Dendritic cell treated with granulocyte-macrophage colony-stimulating factor and Interleukin-4, amounts not matched to agents 40 ng/mL and 50 ng/mL, for 4 days (primary cell): ENCODE data around the gene CXorf65.

Experiments
- H3K27ac Mint-ChIP-seq: one replicate; pipeline ENCODE4 v1.8.0; 2022; ENCODE audit warnings: mild to moderate bottlenecking, mixed read lengths
- H3K27me3 Mint-ChIP-seq: one replicate; pipeline ENCODE4 v1.8.0; 2022; ENCODE audit warnings: mild to moderate bottlenecking, mixed read lengths
- H3K36me3 Mint-ChIP-seq: one replicate; pipeline ENCODE4 v1.8.0; 2022; ENCODE audit warnings: low read depth, mixed read lengths
- H3K4me1 Mint-ChIP-seq: one replicate; pipeline ENCODE4 v1.8.0; 2022; ENCODE audit warnings: low read depth, mixed read lengths
- H3K4me3 Mint-ChIP-seq: one replicate; pipeline ENCODE4 v1.8.0; 2022; ENCODE audit warnings: mild to moderate bottlenecking, moderate library complexity, mixed read lengths
- H3K9me3 Mint-ChIP-seq: one replicate; pipeline ENCODE4 v1.8.0; 2022; ENCODE audit warnings: mixed read lengths
- intact Hi-C: fragments of 100-400 bp; cut with micrococcal nuclease; formaldehyde crosslinking; loops from one replicate; pipeline ENCODE4 v1.15.0; 2022

Gene CXorf65

DNA sequence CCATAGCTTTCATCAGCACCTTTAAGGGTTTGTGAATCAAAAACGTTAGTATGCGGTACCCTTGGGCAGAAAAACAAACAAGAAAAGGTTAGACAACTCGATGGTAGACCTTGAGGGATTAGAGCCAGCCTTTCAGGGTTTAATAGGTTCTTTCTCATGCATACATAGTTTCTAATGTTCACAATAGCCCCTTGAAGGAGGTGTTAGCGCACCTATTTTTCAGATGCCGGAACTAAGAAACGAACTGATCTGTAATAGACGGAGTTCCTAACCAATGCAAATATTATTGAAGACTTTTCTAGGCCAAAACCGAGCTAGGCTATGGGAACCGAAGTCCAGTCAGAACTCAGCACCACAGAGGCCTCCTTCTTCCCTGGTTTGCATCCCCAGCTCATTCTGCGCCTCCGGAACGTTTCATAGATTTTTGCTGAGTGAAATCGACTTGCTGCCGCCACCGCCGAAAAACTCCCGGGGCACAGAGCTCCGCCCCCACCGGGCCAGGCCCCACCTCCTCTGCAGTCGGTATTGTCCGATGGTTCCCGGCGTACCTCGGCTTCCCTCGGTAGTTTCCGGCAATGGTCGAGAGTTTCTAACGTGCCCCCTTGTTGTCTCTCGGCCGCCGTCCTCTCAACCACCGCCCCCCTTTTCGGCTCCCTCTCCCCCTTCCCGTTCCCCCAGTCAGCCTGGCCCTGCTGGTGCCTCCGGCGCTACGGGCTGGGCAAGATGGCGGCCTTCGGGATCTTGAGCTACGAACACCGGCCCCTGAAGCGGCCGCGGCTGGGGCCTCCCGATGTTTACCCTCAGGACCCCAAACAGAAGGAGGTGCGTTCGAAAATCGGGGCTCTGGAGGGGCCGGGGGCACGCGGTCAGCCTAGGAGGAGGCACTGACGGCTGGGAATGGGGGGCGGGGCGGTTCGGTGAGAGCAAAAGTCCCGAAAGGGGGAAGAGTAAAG, 11.8 kb upstream of the CXorf65 start, which contains the start of gene MED12:
Gene MED12, plus strand, starts transcription at position 565 of the 953 bp plus-strand sequence. Its CDS starts 159 bp downstream, at position 724.
- intact Hi-C loops: no loop called here
- Mint-ChIP-seq H3K27ac (peak within 1 kb of the TSS; percentile 95), H3K27me3 (no peaks in the 10 kb centered on the region), H3K36me3 (peaks cover 45% of the 10 kb centered on the region), H3K4me1 (peaks cover 7% of the 10 kb centered on the region), H3K4me3 (peak within 1 kb of the TSS; percentile 86), H3K9me3 (no peaks in the 10 kb centered on the region)

DNA sequence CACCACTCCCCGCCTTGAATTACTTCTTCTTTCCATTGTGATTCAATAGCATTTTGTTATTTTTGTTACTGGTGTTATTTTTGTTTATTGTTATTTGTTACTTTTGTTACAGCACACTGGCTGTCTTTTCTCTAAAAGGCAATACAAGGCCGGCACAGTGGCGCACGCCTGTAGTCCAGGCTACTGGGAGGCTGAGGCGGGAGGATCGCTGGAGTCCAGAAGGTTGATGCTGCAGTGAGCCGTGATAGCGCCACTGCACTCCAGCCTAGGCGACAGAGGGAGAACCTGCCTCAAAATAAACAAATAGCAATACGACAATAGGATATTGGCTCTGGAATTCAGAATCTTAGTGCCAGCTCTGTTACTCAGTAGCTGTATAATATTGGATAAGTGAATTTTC, 10.8 kb upstream of the CXorf65 start:
- Mint-ChIP-seq H3K27me3 (no peaks in the 10 kb centered on the region), H3K36me3 (peaks cover 36% of the 10 kb centered on the region), H3K27ac (no peak overlapping the region), H3K9me3 (no peaks in the 10 kb centered on the region), H3K4me3 (no peak overlapping the region), H3K4me1 (peaks cover 6% of the 10 kb centered on the region)
- intact Hi-C loops: no loop called here

DNA sequence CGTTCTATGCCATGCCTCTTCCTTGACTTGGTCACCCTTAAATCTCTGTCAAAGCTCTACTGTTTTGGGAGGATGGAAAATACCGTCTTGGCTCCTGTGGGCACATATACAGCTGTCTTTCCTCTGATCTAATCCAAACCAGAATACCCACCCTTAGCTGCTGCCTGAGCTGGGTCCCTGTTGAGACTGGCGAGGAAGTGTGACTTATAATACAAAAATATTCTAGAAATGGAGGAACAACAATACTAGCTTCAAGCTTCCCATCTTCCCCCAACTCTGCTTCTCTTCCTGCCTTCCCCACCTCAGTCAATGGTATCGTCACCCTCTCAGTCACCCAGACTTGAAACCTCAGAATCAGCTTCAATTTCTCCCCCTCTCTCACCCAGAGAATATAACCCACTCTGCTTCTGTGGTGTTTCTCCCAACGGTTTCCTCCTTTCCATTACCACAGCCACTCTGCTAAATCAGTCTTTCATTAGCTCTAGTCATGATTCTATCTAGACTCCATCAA, 5.4 kb upstream of the CXorf65 start:
- peak overlapping the region; percentile 77 for H3K4me3 Mint-ChIP-seq
- peaks cover 60% of the 10 kb centered on the region for H3K4me1 Mint-ChIP-seq
- H3K27ac Mint-ChIP-seq: peak overlapping the region; percentile 88
- H3K36me3 Mint-ChIP-seq: peaks cover 30% of the 10 kb centered on the region
- H3K27me3 Mint-ChIP-seq: no peaks in the 10 kb centered on the region
- no peaks in the 10 kb centered on the region for H3K9me3 Mint-ChIP-seq
- intact Hi-C loops: no loop called here

DNA sequence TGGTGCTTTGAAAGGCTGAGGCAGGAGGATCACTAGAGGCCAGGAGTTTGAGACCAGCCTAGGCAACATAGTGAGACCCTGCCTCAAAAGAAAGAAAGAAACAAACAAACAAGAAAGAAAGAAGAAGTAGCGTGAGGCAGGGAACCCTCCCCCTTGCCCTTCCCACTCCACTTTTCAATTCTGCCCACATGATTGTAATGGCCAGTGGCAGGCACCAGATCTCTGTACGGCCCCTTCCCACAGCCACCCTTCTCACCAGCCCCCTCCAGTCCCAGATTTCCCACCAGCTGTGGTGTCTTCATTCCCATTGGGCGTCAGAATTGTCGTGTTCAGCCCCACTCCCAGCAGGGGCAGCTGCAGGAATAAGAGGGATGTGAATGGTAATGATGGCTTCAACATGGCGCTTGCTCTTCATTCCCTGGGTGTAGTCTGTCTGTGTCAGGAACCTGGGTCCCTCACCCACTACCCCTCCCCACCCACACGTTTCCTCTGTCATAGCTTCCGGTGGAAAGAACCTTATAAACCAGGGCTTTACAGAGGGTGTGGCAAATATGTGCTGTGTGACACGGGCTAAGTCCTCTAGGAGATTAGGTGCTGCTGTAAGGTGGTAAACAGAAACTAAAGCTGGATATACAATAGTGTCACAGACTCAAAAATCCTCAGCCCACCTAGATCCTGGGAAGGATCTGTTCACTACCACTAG, 4.8 kb upstream of the CXorf65 start, which contains the start of gene IL2RG:
Gene IL2RG, minus strand, starts transcription at position 437 of the 703 bp plus-strand sequence. Its CDS starts 38 bp downstream, at position 399.
- no peaks in the 10 kb centered on the region for H3K27me3 Mint-ChIP-seq
- H3K4me1 Mint-ChIP-seq: peaks cover 66% of the 10 kb centered on the region
- H3K27ac Mint-ChIP-seq: peak within 1 kb of the TSS; percentile 88
- H3K36me3 Mint-ChIP-seq: peaks cover 35% of the 10 kb centered on the region
- H3K4me3 Mint-ChIP-seq: peak within 1 kb of the TSS; percentile 77
- no peaks in the 10 kb centered on the region for H3K9me3 Mint-ChIP-seq
- intact Hi-C loops: no loop called here

DNA sequence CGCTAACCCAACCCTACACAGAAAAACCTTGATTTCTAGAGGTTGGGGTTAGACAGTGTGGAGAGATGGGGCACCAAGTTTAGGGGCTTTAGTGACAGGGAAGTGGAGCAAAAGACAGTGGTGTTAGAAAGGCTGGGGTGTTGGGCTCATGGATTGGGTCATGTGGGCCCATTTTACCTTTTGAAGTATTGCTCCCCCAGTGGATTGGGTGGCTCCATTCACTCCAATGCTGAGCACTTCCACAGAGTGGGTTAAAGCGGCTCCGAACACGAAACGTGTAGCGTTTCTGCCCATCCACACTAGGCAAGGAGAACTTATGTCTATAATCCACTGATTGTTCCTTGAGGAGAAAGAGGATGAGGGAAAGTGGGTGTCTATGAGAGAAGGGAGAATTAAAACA, 2.5 kb upstream of the CXorf65 start:
- no peaks in the 10 kb centered on the region for H3K27me3 Mint-ChIP-seq
- peaks cover 81% of the 10 kb centered on the region for H3K4me1 Mint-ChIP-seq
- no peaks in the 10 kb centered on the region for H3K9me3 Mint-ChIP-seq
- peaks cover 36% of the 10 kb centered on the region for H3K36me3 Mint-ChIP-seq
- no peak overlapping the region for H3K27ac Mint-ChIP-seq
- peak overlapping the region; percentile 42 for H3K4me3 Mint-ChIP-seq
- intact Hi-C loops: no loop called here

DNA sequence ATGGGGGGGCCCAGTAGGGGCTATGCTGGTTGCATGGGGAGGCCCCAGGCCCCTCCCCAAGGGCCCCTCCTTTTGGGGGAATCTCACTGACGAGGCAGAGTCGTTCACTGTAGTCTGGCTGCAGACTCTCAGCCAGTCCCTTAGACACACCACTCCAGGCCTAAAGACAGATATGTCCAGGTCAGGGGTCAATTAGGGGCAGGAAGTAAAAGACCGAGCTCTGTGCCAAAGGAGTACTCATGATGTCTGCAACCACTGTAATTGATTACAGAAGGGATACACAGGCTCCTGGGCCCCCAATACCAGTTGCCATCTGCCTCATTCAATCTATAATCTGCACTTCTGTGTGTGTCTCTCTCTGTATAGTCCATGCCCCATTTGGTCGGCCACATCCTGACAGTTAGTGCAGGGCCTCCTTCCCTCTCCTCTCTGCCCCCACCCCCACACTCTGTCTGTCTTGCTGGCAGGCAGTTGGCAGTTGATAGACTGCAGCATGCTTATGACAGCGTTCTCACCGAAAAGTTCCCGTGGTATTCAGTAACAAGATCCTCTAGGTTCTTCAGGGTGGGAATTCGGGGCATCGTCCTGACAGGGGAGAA, 1.3 kb upstream of the CXorf65 start:
- Mint-ChIP-seq H3K4me3 (no peak overlapping the region), H3K27me3 (no peaks in the 10 kb centered on the region), H3K27ac (peak overlapping the region; percentile 37), H3K9me3 (no peaks in the 10 kb centered on the region), H3K4me1 (peaks cover 89% of the 10 kb centered on the region), H3K36me3 (peaks cover 36% of the 10 kb centered on the region)
- intact Hi-C loops: no loop called here

DNA sequence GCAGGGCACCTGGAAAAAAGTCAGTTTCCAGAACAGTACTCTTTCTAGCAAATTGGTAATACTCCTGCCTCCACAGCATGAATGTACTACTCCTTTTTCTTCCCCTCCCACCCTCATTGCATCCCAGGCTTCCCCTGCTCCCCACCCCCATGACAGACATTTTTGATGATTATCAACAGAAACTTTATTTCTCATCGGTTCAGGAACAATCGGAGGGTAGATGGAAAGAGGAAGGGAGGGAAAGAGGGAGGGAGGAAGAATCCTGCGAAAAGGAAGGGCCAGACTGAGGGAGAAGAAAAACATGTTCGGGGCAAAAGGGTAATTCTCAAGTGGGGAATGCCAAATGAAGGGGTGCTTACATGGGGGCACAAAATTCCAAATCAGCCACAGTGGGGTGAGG, 705 bp upstream of the CXorf65 start:
- H3K36me3 Mint-ChIP-seq: peaks cover 36% of the 10 kb centered on the region
- H3K9me3 Mint-ChIP-seq: no peaks in the 10 kb centered on the region
- no peak overlapping the region for H3K4me3 Mint-ChIP-seq
- intact Hi-C loops: no loop called here
- peaks cover 89% of the 10 kb centered on the region for H3K4me1 Mint-ChIP-seq
- no peaks in the 10 kb centered on the region for H3K27me3 Mint-ChIP-seq
- H3K27ac Mint-ChIP-seq: no peak overlapping the region

DNA sequence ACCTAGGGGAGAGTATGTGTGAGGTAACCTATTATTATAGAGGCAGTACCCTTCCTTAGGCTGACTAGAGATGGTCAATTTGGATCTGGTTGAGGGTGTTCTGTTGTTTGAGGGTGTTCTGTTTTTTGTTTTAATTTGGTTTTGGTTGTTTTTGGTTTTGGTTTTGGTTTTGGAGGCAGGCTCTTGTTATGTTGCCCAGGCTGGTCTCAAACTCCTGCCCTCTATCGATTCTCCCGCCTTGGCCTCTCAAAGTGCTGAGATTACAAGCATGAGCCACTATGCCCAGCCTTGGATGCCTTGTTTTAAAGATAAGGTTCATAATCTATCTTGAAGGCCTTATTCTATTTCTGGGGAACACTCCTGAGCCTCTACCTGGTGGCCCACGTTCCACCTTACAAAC, 912 bp downstream of the CXorf65 start:
- Mint-ChIP-seq H3K27me3 (no peaks in the 10 kb centered on the region), H3K4me3 (no peak overlapping the region), H3K27ac (no peak overlapping the region), H3K36me3 (peaks cover 41% of the 10 kb centered on the region), H3K4me1 (peaks cover 74% of the 10 kb centered on the region), H3K9me3 (no peaks in the 10 kb centered on the region)
- intact Hi-C loops: no loop called here

DNA sequence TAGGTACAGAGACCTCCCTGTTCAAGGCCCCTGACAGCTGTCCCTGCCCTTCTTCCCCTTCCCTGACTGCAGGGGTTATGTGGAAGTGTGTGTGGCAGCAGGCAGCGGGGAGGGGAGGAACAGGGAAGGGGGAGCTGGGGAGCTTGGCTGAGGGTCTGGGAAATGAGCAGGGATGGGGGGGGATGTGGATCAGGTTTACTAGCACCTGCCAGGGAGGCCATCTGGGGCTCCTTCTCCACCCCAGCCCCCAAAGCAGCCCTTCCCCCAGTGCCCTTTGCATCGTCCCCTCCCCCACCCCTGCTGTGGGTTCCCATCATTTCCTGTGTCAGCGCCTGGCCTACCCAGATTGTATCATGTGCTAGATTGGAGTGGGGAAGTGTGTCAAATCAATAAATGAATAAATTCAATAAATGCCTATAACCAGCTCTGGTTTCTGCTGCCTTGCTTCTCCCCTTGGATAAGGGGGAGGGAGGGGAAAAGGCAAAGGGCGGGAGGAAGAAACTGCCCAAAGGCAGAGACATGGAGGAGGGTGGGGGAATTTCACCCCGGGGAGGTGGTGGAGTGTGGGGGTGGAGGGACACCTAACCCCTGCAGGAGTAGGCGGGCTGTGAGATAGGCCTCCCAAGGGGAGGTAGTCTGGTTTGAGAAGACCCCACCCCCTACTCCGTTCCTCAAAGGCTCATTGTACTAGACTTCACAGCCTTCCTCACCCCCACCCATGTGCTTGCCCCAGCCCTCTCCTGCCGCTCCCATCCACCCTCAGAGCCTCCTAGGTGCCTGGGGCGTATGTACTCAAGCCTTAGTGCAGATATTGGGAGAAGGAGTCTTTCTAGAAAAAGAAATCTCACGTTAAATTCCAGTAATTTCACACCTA, 3.2 kb downstream of the CXorf65 start:
- Mint-ChIP-seq H3K4me1 (peaks cover 55% of the 10 kb centered on the region), H3K27ac (peak overlapping the region; percentile 82), H3K36me3 (peaks cover 35% of the 10 kb centered on the region), H3K4me3 (no peak overlapping the region), H3K27me3 (no peaks in the 10 kb centered on the region), H3K9me3 (no peaks in the 10 kb centered on the region)
- intact Hi-C loops: no loop called here

DNA sequence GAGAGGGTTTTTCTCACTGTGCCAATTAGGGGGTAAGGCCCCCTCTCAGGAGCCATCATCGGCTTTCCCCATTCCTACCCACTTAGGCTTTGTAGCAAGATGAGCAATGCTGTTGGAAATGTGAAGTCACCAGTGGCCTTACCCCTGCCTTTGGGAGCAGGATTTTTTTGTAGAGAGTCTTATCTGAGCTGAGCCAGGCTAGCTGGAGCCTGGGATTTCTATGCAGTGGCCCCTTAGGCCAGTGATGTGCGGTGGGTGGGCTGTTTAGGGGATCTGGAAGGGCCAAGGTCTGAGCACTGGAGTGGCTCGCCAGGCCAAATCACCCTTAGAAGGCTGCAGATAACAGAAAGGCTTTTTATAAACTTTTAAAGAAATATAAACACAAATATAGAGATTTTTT, 4.2 kb downstream of the CXorf65 start:
- Mint-ChIP-seq H3K27ac (peak overlapping the region; percentile 82), H3K4me3 (no peak overlapping the region)
- intact Hi-C loops: no loop called here

DNA sequence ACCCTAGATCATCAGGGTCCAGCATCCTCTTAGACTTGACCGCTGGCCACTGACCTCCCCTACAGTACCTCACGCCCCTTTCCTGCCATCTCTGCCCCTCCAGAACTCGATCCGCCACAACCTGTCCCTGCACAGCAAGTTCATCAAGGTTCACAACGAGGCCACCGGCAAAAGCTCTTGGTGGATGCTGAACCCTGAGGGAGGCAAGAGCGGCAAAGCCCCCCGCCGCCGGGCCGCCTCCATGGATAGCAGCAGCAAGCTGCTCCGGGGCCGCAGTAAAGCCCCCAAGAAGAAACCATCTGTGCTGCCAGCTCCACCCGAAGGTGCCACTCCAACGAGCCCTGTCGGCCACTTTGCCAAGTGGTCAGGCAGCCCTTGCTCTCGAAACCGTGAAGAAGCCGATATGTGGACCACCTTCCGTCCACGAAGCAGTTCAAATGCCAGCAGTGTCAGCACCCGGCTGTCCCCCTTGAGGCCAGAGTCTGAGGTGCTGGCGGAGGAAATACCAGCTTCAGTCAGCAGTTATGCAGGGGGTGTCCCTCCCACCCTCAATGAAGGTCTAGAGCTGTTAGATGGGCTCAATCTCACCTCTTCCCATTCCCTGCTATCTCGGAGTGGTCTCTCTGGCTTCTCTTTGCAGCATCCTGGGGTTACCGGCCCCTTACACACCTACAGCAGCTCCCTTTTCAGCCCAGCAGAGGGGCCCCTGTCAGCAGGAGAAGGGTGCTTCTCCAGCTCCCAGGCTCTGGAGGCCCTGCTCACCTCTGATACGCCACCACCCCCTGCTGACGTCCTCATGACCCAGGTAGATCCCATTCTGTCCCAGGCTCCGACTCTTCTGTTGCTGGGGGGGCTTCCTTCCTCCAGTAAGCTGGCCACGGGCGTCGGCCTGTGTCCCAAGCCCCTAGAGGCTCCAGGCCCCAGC, 5.7 kb downstream of the CXorf65 start:
- no peaks in the 10 kb centered on the region for H3K27me3 Mint-ChIP-seq
- peaks cover 21% of the 10 kb centered on the region for H3K36me3 Mint-ChIP-seq
- peaks cover 31% of the 10 kb centered on the region for H3K4me1 Mint-ChIP-seq
- peak overlapping the region; percentile 62 for H3K27ac Mint-ChIP-seq
- intact Hi-C loops: no loop called here
- H3K9me3 Mint-ChIP-seq: no peaks in the 10 kb centered on the region
- no peak overlapping the region for H3K4me3 Mint-ChIP-seq

More for the DNA sequence above, 4.2 kb downstream of the CXorf65 start:
- Mint-ChIP-seq H3K27me3 (no peaks in the 10 kb centered on the region), H3K4me1 (peaks cover 44% of the 10 kb centered on the region), H3K36me3 (peaks cover 25% of the 10 kb centered on the region), H3K9me3 (no peaks in the 10 kb centered on the region)

DNA sequence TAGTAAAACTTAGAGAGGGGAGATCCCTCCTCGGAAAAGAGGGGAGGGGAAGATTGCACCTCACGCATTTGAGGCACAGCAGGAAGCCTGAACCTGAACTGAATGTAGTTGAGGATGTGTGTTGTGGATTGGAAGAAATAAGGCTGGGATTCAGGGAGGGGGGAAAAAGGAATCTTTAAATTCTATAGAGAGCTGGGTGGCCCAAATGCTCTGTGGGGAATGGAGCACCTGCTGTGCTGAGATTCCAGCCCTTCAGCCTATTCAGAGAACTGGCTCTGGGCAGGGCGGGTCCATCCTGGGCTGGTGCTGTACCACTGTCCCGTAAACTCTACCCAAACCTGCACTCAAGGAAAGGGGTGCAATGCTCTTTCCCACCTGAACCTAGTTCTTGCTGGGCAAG, 6.8 kb downstream of the CXorf65 start:
- peaks cover 33% of the 10 kb centered on the region for H3K4me1 Mint-ChIP-seq
- H3K27me3 Mint-ChIP-seq: peaks cover 3% of the 10 kb centered on the region
- H3K4me3 Mint-ChIP-seq: no peak overlapping the region
- peaks cover 26% of the 10 kb centered on the region for H3K36me3 Mint-ChIP-seq
- intact Hi-C loops: no loop called here
- H3K27ac Mint-ChIP-seq: no peak overlapping the region
- H3K9me3 Mint-ChIP-seq: no peaks in the 10 kb centered on the region
